Stimulated activated naive B cell treated with anti-CD40 and anti-IgM and Interleukin-4, amounts not matched to agents 10 μg/mL and 1 μg/mL and 100 μg/mL, for 72 hours (primary cell): ENCODE data around the gene PCCA.

Experiments
- ATAC-seq, 2 donors: fragments of 150-1000 bp; cut with Tn5 transposase; replicated peaks; 2 replicates each; pipeline ENCODE4 v1.10.0; 2021; ENCODE audit warnings: moderate library complexity in 1 of 2
- DNase-seq: peaks from one replicate; pipeline ENCODE4 v3.0.0; 2021
- H3K27ac Mint-ChIP-seq: one replicate; pipeline ENCODE4 v1.8.0; 2022; ENCODE audit warnings: mild to moderate bottlenecking, mixed read lengths
- H3K27me3 Mint-ChIP-seq, 2 donors: one replicate each; pipeline ENCODE4 v1.8.0; 2022; ENCODE audit warnings: mixed read lengths in 2 of 2
- H3K36me3 Mint-ChIP-seq, 2 donors: one replicate each; pipeline ENCODE4 v1.8.0; 2022; ENCODE audit warnings: mixed read lengths in 2 of 2, mild to moderate bottlenecking in 1 of 2
- H3K4me1 Mint-ChIP-seq, 2 donors: one replicate each; pipeline ENCODE4 v1.8.0; 2022; ENCODE audit warnings: mixed read lengths in 2 of 2, mild to moderate bottlenecking in 1 of 2
- H3K4me3 Mint-ChIP-seq, 2 donors: one replicate each; pipeline ENCODE4 v1.8.0; 2022; ENCODE audit warnings: mild to moderate bottlenecking in 2 of 2, mixed read lengths in 2 of 2, moderate library complexity in 1 of 2
- H3K9me3 Mint-ChIP-seq, 2 donors: one replicate each; pipeline ENCODE4 v1.8.0; 2022; ENCODE audit warnings: mixed read lengths in 2 of 2, mild to moderate bottlenecking in 1 of 2

The PCCA gene

GRCh38 chr13:100388923-100389322 lies 300.0 kb downstream of the PCCA start:
- ATAC-seq (no peak), DNase-seq (no peak)
- Mint-ChIP-seq H3K27me3 (no peaks in the 10 kb centered on the region), H3K36me3 (peaks cover 7 to 15% of the 10 kb centered on the region in 2 donors), H3K4me1 (peaks cover 4 to 6% of the 10 kb centered on the region in 2 donors), H3K4me3 (no peak overlapping the region), H3K27ac (no peak overlapping the region), H3K9me3 (no peaks in the 10 kb centered on the region)

- H3K4me1 Mint-ChIP-seq: peaks cover 4 to 6% of the 10 kb centered on the region in 2 donors
- no peaks in the 10 kb centered on the region for H3K27me3 Mint-ChIP-seq
- ATAC-seq (no peak), DNase-seq (no peak)
- H3K36me3 Mint-ChIP-seq: peaks cover 7 to 15% of the 10 kb centered on the region in 2 donors
- no peak overlapping the region for H3K4me3 Mint-ChIP-seq
- no peak overlapping the region for H3K27ac Mint-ChIP-seq
- no peaks in the 10 kb centered on the region for H3K9me3 Mint-ChIP-seq
These were observed 300.7 kb downstream of the PCCA start for GRCh38 chr13:100389617-100390016.

GRCh38 chr13:100392709-100393630 lies 304.1 kb downstream of the PCCA start:
- ATAC-seq (peak; percentile 98 to 99), DNase-seq (peak; percentile 35)
- H3K27me3 Mint-ChIP-seq: no peaks in the 10 kb centered on the region
- H3K4me3 Mint-ChIP-seq: no peak overlapping the region
- H3K36me3 Mint-ChIP-seq: peaks cover 0 to 3% of the 10 kb centered on the region in 2 donors
- H3K4me1 Mint-ChIP-seq: peaks cover 4 to 6% of the 10 kb centered on the region in 2 donors
- H3K9me3 Mint-ChIP-seq: no peaks in the 10 kb centered on the region
- H3K27ac Mint-ChIP-seq: no peak overlapping the region

GRCh38 chr13:100394005-100394695 lies 305.3 kb downstream of the PCCA start:
- H3K4me3 Mint-ChIP-seq: no peak overlapping the region
- DNase-seq (no peak), ATAC-seq (peak in 1 of 2 donors; percentile 17)
- no peaks in the 10 kb centered on the region for H3K27me3 Mint-ChIP-seq
- H3K4me1 Mint-ChIP-seq: peaks cover 4 to 6% of the 10 kb centered on the region in 2 donors
- peaks cover 0 to 3% of the 10 kb centered on the region in 2 donors for H3K36me3 Mint-ChIP-seq
- H3K27ac Mint-ChIP-seq: no peak overlapping the region
- H3K9me3 Mint-ChIP-seq: no peaks in the 10 kb centered on the region

GRCh38 chr13:100395698-100396373 lies 306.9 kb downstream of the PCCA start:
- Mint-ChIP-seq H3K4me1 (peaks cover 4 to 10% of the 10 kb centered on the region in 2 donors), H3K27me3 (no peaks in the 10 kb centered on the region), H3K9me3 (peaks cover 0 to 2% of the 10 kb centered on the region in 2 donors), H3K36me3 (peaks cover 6 to 7% of the 10 kb centered on the region in 2 donors), H3K4me3 (no peak overlapping the region), H3K27ac (no peak overlapping the region)
- no peak for DNase-seq
- ATAC-seq: no peak

- Mint-ChIP-seq H3K4me3 (no peak overlapping the region), H3K27ac (no peak overlapping the region), H3K36me3 (peaks cover 8 to 10% of the 10 kb centered on the region in 2 donors), H3K27me3 (no peaks in the 10 kb centered on the region), H3K9me3 (peaks cover 0 to 2% of the 10 kb centered on the region in 2 donors), H3K4me1 (peaks cover 4 to 10% of the 10 kb centered on the region in 2 donors)
- DNase-seq (no peak), ATAC-seq (no peak)
These were observed 307.9 kb downstream of the PCCA start for GRCh38 chr13:100396776-100397175.

GRCh38 chr13:100397627-100398026 lies 308.7 kb downstream of the PCCA start:
- H3K4me3 Mint-ChIP-seq: no peak overlapping the region
- ATAC-seq (no peak), DNase-seq (no peak)
- peaks cover 8 to 10% of the 10 kb centered on the region in 2 donors for H3K36me3 Mint-ChIP-seq
- no peak overlapping the region for H3K27ac Mint-ChIP-seq
- no peaks in the 10 kb centered on the region for H3K27me3 Mint-ChIP-seq
- peaks cover 2 to 10% of the 10 kb centered on the region in 2 donors for H3K4me1 Mint-ChIP-seq
- H3K9me3 Mint-ChIP-seq: peaks cover 3% of the 10 kb centered on the region in 2 donors

GRCh38 chr13:100398360-100398759 lies 309.5 kb downstream of the PCCA start:
- peaks cover 0 to 5% of the 10 kb centered on the region in 2 donors for H3K4me1 Mint-ChIP-seq
- no peak overlapping the region for H3K4me3 Mint-ChIP-seq
- H3K27ac Mint-ChIP-seq: no peak overlapping the region
- no peak for ATAC-seq
- DNase-seq: no peak
- peaks cover 7 to 10% of the 10 kb centered on the region in 2 donors for H3K9me3 Mint-ChIP-seq
- peaks cover 13 to 17% of the 10 kb centered on the region in 2 donors for H3K36me3 Mint-ChIP-seq
- H3K27me3 Mint-ChIP-seq: no peaks in the 10 kb centered on the region

- H3K36me3 Mint-ChIP-seq: peaks cover 18 to 28% of the 10 kb centered on the region in 2 donors
- no peak overlapping the region for H3K4me3 Mint-ChIP-seq
- H3K27me3 Mint-ChIP-seq: no peaks in the 10 kb centered on the region
- H3K4me1 Mint-ChIP-seq: peaks cover 0 to 5% of the 10 kb centered on the region in 2 donors
- no peak overlapping the region for H3K27ac Mint-ChIP-seq
- no peak for ATAC-seq
- peaks cover 15 to 19% of the 10 kb centered on the region in 2 donors for H3K9me3 Mint-ChIP-seq
- no peak for DNase-seq
These were observed 310.6 kb downstream of the PCCA start for GRCh38 chr13:100399455-100399854.

- no peaks in the 10 kb centered on the region for H3K27me3 Mint-ChIP-seq
- DNase-seq: no peak
- peaks cover 26 to 28% of the 10 kb centered on the region in 2 donors for H3K9me3 Mint-ChIP-seq
- H3K36me3 Mint-ChIP-seq: peaks cover 32 to 44% of the 10 kb centered on the region in 2 donors
- H3K27ac Mint-ChIP-seq: no peak overlapping the region
- no peak for ATAC-seq
- H3K4me1 Mint-ChIP-seq: peaks cover 0 to 5% of the 10 kb centered on the region in 2 donors
- no peak overlapping the region for H3K4me3 Mint-ChIP-seq
These were observed 314.8 kb downstream of the PCCA start for GRCh38 chr13:100403675-100404074.

- Mint-ChIP-seq H3K9me3 (peaks cover 24% of the 10 kb centered on the region in 2 donors), H3K4me1 (no peaks in the 10 kb centered on the region), H3K4me3 (no peak overlapping the region), H3K36me3 (peaks cover 23 to 38% of the 10 kb centered on the region in 2 donors), H3K27ac (no peak overlapping the region), H3K27me3 (no peaks in the 10 kb centered on the region)
- DNase-seq: no peak
- no peak for ATAC-seq
These were observed 320.2 kb downstream of the PCCA start for GRCh38 chr13:100409132-100409531.

- H3K4me1 Mint-ChIP-seq: peaks cover 4 to 5% of the 10 kb centered on the region in 2 donors
- H3K27me3 Mint-ChIP-seq: no peaks in the 10 kb centered on the region
- no peak overlapping the region for H3K27ac Mint-ChIP-seq
- no peak overlapping the region for H3K4me3 Mint-ChIP-seq
- H3K9me3 Mint-ChIP-seq: peaks cover 0 to under 1% of the 10 kb centered on the region in 2 donors
- no peak for DNase-seq
- peaks cover 0 to 5% of the 10 kb centered on the region in 2 donors for H3K36me3 Mint-ChIP-seq
- peak; percentile 62 to 69 for ATAC-seq
These were observed 334.5 kb downstream of the PCCA start for GRCh38 chr13:100423375-100423774.

- H3K27ac Mint-ChIP-seq: peak overlapping the region; percentile 27
- peaks cover 0 to 5% of the 10 kb centered on the region in 2 donors for H3K4me1 Mint-ChIP-seq
- no peaks in the 10 kb centered on the region for H3K27me3 Mint-ChIP-seq
- no peak overlapping the region for H3K4me3 Mint-ChIP-seq
- H3K9me3 Mint-ChIP-seq: no peaks in the 10 kb centered on the region
- peaks cover 14 to 25% of the 10 kb centered on the region in 2 donors for H3K36me3 Mint-ChIP-seq
- DNase-seq (no peak), ATAC-seq (no peak)
These were observed 340.1 kb downstream of the PCCA start for GRCh38 chr13:100428986-100429385.

- Mint-ChIP-seq H3K9me3 (no peaks in the 10 kb centered on the region), H3K4me1 (no peaks in the 10 kb centered on the region), H3K4me3 (no peak overlapping the region), H3K36me3 (peaks cover 14 to 23% of the 10 kb centered on the region in 2 donors), H3K27ac (no peak overlapping the region), H3K27me3 (no peaks in the 10 kb centered on the region)
- DNase-seq (no peak), ATAC-seq (no peak)
These were observed 343.7 kb downstream of the PCCA start for GRCh38 chr13:100432611-100433010.
